Heart right ventricle (tissue), 16 donors: ENCODE measurements around the gene YES1. TPM values are rescaled to one million over a fixed set of nuclear protein-coding genes. Genes with fewer than 3 reads are reported as not detected.

Experiments used
- ATAC-seq, 8 donors: fragments of 200-7000 bp; cut with Tn5 transposase; one replicate each; pipeline ENCODE4 v1.9.1; 2020; ENCODE audit warnings: mild to moderate bottlenecking in 8 of 8, moderate library complexity in 8 of 8, moderate number of reproducible peaks in 1 of 8
- DNase-seq, 2 donors: peaks; one replicate each; pipeline ENCODE4 v3.0.0-alpha.2; 2020
- H3K27ac ChIP-seq, 10 donors: fragments of 200-600 bp; sonication (generic) in 2 of 10; one replicate each; pipeline versions ENCODE4 v1.5.0 to v1.8.0; 2020 to 2022; ENCODE audit warnings: mild to moderate bottlenecking in 3 of 10
- H3K27me3 ChIP-seq, 7 donors: fragments of 200-600 bp; one replicate each; pipeline ENCODE4 v1.8.0; 2021 to 2022; ENCODE audit warnings: mild to moderate bottlenecking in 2 of 7
- H3K36me3 ChIP-seq, 9 donors: fragments of 200-600 bp; sonication (generic) in 1 of 9; one replicate each; pipeline versions ENCODE4 v1.5.0 to v1.8.0; 2020 to 2022; ENCODE audit warnings: mild to moderate bottlenecking in 2 of 9
- H3K4me1 ChIP-seq, 9 donors: fragments of 200-600 bp; sonication (generic) in 1 of 9; one replicate each; pipeline versions ENCODE4 v1.5.0 to v1.8.0; 2020 to 2022; ENCODE audit warnings: mild to moderate bottlenecking in 4 of 9
- H3K4me3 ChIP-seq, 10 donors: fragments of 200-600 bp; sonication (generic) in 2 of 10; one replicate each; pipeline versions ENCODE4 v1.5.0 to v1.8.0; 2020 to 2022; ENCODE audit warnings: mild to moderate bottlenecking in 7 of 10, moderate library complexity in 2 of 10
- H3K9me3 ChIP-seq, 11 donors: fragments of 200-600 bp in 10 of 11; sonication (generic) in 2 of 11; one replicate each; pipeline versions ENCODE4 v1.5.0 to v1.8.0; 2013 to 2022; ENCODE audit warnings: mild to moderate bottlenecking in 2 of 11, control low read depth in 1 of 11, moderate library complexity in 1 of 11
- WGBS, 2 donors: extraction: QIAGEN DNeasy Blood & Tissue Kit; methylation state at CpG; one replicate each; pipeline ENCODE4 v1.1.7; 2013; ENCODE audit warnings: inconsistent platforms in 1 of 2; 5-methylcytosine and 5-hydroxymethylcytosine counted together
- intact Hi-C, 10 donors: fragments of 100-400 bp; cut with DNase I; formaldehyde crosslinking; loops; one replicate each; pipeline versions ENCODE4 v1.11.1 to v1.14.2; 2022
- polyA plus RNA-seq, 2 donors: library from polyadenylated mRNA; stranded (reverse); fragments of 200-250 nt; gene quantifications; one replicate each; pipeline ENCODE4 v1.2.3, GENCODE V29; 2013
- total RNA-seq, 10 donors: library from RNA; stranded (reverse); fragmentation: NEBNext Ultra II Directional in 3 of 10; extraction: Animal tissue kit (Norgen Biotek cat#: 25700) in 3 of 10; gene quantifications; one replicate each; pipeline versions ENCODE4 v1.2.1 to v1.2.4, GENCODE V29; 2021 to 2023
- TF ChIP-seq, protein P1 (sequence below), 9 donors: fragments of 200-600 bp; sonication (generic) in 2 of 9; IDR thresholded peaks; one replicate each; pipeline versions ENCODE4 v1.5.0 to v1.8.0; 2021 to 2022; ENCODE audit warnings: antibody characterized with exemption in 9 of 9, mild to moderate bottlenecking in 5 of 9, moderate library complexity in 1 of 9
- donor health status: Arrhythmogenic right ventricular cardiomyopathy.
- donor health status: ischemic (EF 13 %, LVEDD 7.1; RV severe dilation, severe dysfunction).
- donor health status: healthy with polysubstance abuse.
- donor health status: DM: no; HTN: yes; CAD: no.
- donor health status: DM: no; HTN: no; CAD: no.
- donor health status: ischemic (EF 25% LVEDD 6.9; RV normal size, moderate dysfunction).
- donor health status: ischemic (EF 25% LVEDD 5.7; RV mildly dilated, moderate dysfunction).
- donor health status: healthy.
- donor health status: DM: yes; HTN: yes; CAD: no.
- donor health status: Ischemic cardiomyopathy.
- donor health status: ischemic (EF 35%, LVEDD 5.7; RV mildly dilated, moderate dysfunction).
- donor health status: nonischemic (EF 11% LVEDD 7.7; RV severe dilation, severe dysfunction).
- donor health status: DM: yes; HTN: yes; CAD: no.
- donor health status: PGD.
- donor health status: ischemic (EF 29% LVEDD 5.4; RV normal size, mild dysfunction).
- donor health status: nonischemic (EF 23%, LVEDD 6.1; RV moderate dilation, normal function).

YES1 gene
- total and polyA plus RNA-seq, 12 donors = 10.3 to 31.5 (median 21.7) TPM

DNA sequence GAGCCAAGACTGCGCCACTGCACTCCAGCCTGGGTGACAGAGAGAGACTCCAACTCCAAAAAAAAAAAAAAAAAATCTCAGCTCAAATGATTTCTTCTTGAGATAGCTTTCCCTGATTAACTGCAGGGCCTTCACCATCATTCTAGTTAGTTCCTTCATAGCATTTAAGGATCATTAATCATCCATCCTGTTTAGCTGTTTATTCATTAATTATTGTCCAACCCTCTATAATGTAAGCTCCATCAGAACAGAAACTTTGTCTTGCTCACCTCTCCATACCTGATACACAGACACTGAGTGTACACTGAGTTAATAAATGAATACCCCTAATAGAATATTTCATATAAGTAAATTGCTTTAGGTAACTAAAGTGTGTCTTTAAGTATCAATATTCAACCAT lies 57.4 kb downstream of the YES1 start:
- Histone ChIP-seq H3K4me1 (peaks cover 0 to 5% (median 0%) of the 10 kb centered on the region in 9 donors), H3K36me3 (peaks cover 0 to 68% (median 23%) of the 10 kb centered on the region in 9 donors), H3K4me3 (no peak overlapping the region), H3K27me3 (no peaks in the 10 kb centered on the region), H3K27ac (no peak overlapping the region), H3K9me3 (peaks cover 0 to 1% (median 0%) of the 10 kb centered on the region in 11 donors)
- TF ChIP-seq, protein P1, sequence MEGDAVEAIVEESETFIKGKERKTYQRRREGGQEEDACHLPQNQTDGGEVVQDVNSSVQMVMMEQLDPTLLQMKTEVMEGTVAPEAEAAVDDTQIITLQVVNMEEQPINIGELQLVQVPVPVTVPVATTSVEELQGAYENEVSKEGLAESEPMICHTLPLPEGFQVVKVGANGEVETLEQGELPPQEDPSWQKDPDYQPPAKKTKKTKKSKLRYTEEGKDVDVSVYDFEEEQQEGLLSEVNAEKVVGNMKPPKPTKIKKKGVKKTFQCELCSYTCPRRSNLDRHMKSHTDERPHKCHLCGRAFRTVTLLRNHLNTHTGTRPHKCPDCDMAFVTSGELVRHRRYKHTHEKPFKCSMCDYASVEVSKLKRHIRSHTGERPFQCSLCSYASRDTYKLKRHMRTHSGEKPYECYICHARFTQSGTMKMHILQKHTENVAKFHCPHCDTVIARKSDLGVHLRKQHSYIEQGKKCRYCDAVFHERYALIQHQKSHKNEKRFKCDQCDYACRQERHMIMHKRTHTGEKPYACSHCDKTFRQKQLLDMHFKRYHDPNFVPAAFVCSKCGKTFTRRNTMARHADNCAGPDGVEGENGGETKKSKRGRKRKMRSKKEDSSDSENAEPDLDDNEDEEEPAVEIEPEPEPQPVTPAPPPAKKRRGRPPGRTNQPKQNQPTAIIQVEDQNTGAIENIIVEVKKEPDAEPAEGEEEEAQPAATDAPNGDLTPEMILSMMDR (IDR thresholded peaks at IDR 0.05) = no peak
- DNase-seq = no peak
- 100% methylated on average over 1 of the region's 1 CpG for WGBS, 2 donors
- intact Hi-C loops = loop anchor here in 2 of 10 donors (5.0 to 10.0 kb wide), 2 partner anchors 60 to 63 kb away; partner anchors contain the start of gene YES1 (in 1 of the 2)
- no peak for ATAC-seq

DNA sequence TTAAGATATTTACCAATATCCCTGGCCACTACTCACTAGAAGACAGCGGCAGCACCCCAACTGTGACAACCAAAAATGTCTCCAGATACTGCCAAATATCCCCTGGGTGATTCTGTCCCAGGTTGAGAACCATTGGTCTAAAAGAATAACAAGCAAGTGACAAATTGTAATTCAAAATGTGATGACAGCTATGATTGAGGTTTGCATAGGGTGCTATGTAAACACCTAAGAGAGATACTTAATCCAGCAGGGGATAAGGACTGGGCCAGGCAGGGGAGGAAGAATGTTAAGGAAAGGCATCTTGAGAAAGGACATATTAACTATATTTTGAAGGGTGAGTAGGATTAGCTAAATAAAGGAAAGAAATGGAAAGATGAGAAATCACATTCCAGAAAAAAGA lies 61.6 kb downstream of the YES1 start:
- no peak overlapping the region for H3K27ac ChIP-seq
- H3K9me3 ChIP-seq = no peaks in the 10 kb centered on the region
- ATAC-seq = no peak
- H3K4me1 ChIP-seq = peaks cover 0 to 5% (median 0%) of the 10 kb centered on the region in 9 donors
- intact Hi-C loops = loop anchor here in 2 of 10 donors (5.0 to 10.0 kb wide), 2 partner anchors 64 to 67 kb away; partner anchors contain the start of gene YES1 (in 1 of the 2)
- WGBS, 2 donors = 88 to 97% methylated on average over 1 of the region's 1 CpG
- H3K27me3 ChIP-seq = no peaks in the 10 kb centered on the region
- TF ChIP-seq, protein P1 (IDR thresholded peaks at IDR 0.05) = no peak
- H3K36me3 ChIP-seq = peaks cover 0 to 96% (median 44%) of the 10 kb centered on the region in 9 donors
- no peak overlapping the region for H3K4me3 ChIP-seq
- DNase-seq = no peak

DNA sequence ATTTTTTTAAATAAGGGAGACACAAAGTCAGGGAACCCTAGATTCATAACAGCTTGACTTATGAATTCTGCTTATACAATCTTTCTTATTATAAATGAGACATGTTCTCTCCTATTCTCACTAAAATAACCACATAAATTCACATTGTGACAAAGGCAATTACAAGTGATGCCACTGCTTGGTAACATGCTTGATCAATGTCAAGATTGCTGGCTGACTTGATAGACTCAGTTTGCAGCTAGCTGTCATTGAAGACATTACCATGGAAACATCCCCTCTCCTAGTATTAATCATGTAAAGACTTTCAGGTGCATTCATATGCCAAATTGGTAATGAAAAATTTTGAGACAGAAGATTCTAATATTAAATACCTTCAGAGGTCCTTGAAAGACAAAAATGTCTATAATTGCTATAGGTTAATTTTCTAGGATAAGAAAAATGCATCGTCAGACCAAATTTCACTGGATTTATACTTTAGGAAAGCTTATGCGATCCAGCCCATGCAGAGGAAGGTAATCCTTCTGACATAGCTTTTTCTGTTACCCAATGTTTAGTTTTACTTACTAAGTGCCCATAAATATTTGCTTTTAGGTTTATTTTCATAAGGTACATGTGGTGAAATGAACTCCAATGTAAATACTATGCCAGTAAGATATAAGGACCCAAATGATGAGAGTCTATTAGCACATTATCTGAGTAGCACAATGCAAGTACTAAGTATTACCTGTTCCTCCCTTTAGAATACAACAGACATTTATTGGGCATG lies 67.0 kb downstream of the YES1 start:
- Histone ChIP-seq H3K4me1 (peaks cover 0 to 10% (median 0%) of the 10 kb centered on the region in 9 donors), H3K27ac (no peak overlapping the region), H3K4me3 (no peak overlapping the region), H3K36me3 (peaks cover 0 to 94% (median 30%) of the 10 kb centered on the region in 9 donors), H3K9me3 (no peaks in the 10 kb centered on the region), H3K27me3 (no peaks in the 10 kb centered on the region)
- ATAC-seq (no peak), DNase-seq (no peak)
- intact Hi-C loops = loop anchor here in 5 of 10 donors (5.0 kb wide), 4 partner anchors 67 to 123 kb away; partner anchors contain the start of gene YES1 (in 2 of the 5)
- 96 to 99% methylated on average over 2 of the region's 2 CpGs for WGBS, 2 donors
- TF ChIP-seq, protein P1 (IDR thresholded peaks at IDR 0.05) = no peak

DNA sequence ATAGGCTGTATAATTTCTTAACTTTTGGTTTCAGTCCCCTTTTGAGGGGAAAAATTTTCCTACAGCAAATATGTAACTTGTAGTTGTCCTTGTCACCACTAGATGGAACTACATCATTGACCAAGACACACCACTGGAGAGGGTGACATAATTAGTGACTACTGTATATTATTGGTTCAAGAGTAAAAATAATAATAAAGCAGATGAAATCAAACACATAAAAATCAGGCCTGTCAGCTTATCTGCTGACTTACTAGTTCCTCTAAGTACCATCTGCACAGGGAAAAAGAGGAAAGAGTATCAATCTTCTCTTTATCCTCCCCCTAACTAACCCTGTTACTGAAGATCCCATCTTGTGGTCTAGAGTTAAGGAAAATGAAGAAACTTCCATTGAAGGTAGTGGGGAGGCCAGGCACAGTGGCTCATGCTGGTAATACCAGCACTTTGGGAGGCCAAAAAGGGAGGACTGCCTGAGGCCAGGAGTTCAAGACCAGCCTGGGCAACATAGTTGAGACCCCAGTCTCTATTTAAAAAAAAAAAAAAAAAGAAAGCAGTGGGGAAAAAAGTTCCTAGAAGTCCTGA lies 70.0 kb downstream of the YES1 start:
- no peaks in the 10 kb centered on the region for H3K9me3 ChIP-seq
- no peak overlapping the region for H3K4me3 ChIP-seq
- DNase-seq (no peak), ATAC-seq (peak; percentile 55 to 87 (median 76))
- TF ChIP-seq, protein P1 (IDR thresholded peaks at IDR 0.05) = peak; percentile 65 to 89 (median 80)
- H3K27ac ChIP-seq = peak overlapping the region in 2 of 10 donors; percentile 21 to 42
- no peaks in the 10 kb centered on the region for H3K27me3 ChIP-seq
- H3K4me1 ChIP-seq = peaks cover 0 to 10% (median 0%) of the 10 kb centered on the region in 9 donors
- intact Hi-C loops = loop anchor here (1.0 to 5.0 kb wide), 7 partner anchors 70 to 120 kb away; partner anchors contain the start of gene YES1 (in 1 of the 10)
- H3K36me3 ChIP-seq = peaks cover 0 to 96% (median 33%) of the 10 kb centered on the region in 9 donors
